ENCODE data around the gene SCYGR5.

- TF ChIP-seq, protein P1, sequence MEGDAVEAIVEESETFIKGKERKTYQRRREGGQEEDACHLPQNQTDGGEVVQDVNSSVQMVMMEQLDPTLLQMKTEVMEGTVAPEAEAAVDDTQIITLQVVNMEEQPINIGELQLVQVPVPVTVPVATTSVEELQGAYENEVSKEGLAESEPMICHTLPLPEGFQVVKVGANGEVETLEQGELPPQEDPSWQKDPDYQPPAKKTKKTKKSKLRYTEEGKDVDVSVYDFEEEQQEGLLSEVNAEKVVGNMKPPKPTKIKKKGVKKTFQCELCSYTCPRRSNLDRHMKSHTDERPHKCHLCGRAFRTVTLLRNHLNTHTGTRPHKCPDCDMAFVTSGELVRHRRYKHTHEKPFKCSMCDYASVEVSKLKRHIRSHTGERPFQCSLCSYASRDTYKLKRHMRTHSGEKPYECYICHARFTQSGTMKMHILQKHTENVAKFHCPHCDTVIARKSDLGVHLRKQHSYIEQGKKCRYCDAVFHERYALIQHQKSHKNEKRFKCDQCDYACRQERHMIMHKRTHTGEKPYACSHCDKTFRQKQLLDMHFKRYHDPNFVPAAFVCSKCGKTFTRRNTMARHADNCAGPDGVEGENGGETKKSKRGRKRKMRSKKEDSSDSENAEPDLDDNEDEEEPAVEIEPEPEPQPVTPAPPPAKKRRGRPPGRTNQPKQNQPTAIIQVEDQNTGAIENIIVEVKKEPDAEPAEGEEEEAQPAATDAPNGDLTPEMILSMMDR (IDR thresholded peaks at IDR 0.05; ENCODE audit: low read length) = no peak
- no peak for TF ChIP-seq EZH2 (IDR thresholded peaks at IDR 0.05; ENCODE audit: borderline replicate concordance, low read length)
Measured at GRCh38 chr2:227703280-227703732, 36.7 kb downstream of the SCYGR5 start.

Data from OCI-LY1 (cell line).